ENCODE data around the gene C3orf49.

Gene C3orf49

GRCh38 chr3:63853106-63853505, 34.0 kb downstream of the C3orf49 start:
- DNase-seq, result no peak

GRCh38 chr3:63855333-63855940, 36.3 kb downstream of the C3orf49 start:
- no peak for DNase-seq

GRCh38 chr3:63857311-63857710, 38.2 kb downstream of the C3orf49 start:
- DNase-seq, result no peak

- no peak for DNase-seq
These were observed 41.7 kb downstream of the C3orf49 start for GRCh38 chr3:63860776-63861175.

GRCh38 chr3:63861306-63861705, 42.2 kb downstream of the C3orf49 start:
- no peak for DNase-seq

GRCh38 chr3:63862804-63863149, 43.7 kb downstream of the C3orf49 start:
- DNase-seq, result no peak

DNA sequence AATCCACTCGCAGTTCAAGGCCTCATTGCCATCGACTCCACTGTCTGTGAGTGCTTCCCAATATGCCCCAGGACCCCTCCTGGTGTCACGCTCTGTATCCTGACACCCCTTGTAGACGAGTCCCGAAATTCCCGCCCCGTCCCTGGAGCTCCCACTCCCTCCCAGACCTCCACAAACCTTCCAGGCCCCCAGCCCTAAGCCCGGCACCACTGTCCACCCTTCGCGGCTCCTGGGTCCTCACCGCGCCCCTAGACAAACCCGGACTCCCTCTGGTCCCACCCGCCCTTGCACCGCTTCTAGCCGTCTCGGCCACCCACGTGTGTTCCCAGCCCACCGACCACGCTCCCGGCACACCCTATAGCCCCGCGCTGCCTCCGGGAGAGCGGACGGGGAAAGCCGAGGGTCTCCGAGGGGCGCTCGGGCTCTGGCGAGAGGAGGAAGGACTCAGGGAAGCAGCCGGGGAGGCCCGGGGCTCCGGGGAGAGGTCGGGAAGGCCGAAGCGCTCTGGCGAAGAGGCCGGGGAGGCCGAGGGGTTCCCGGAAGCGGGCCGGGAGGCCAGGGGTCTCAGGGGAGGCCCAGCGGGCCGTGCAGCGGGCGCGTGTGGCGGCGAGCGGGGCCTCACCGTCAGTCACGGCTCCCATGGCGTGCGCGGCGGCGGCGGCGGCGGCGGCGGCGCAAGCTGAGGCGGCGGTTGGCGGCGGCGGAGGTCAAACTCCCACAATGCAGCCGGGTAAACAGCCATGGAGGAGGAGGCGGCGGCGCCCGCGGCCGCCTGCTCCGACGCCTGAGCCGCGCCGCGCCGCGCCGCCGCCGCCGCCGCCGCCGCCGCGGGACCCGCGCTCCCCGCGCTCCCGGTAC, 44.3 kb downstream of the C3orf49 start, which contains the start of the genes ATXN7 and THOC7:
Gene ATXN7, plus strand, starts transcription at position 718 of the 858 bp plus-strand sequence. CDS start 48,732 bp downstream, outside the sequence.
Gene THOC7, minus strand, starts transcription at position 656 of the 858 bp plus-strand sequence. Its CDS starts 15 bp downstream, at position 641.
- no peak for DNase-seq

GRCh38 chr3:63864008-63864964, 45.2 kb downstream of the C3orf49 start:
- no peak for DNase-seq

GRCh38 chr3:63864965-63865327, 45.8 kb downstream of the C3orf49 start:
- DNase-seq, result no peak

- DNase-seq, result no peak
These were observed 48.1 kb downstream of the C3orf49 start for GRCh38 chr3:63867225-63867624.

DNA sequence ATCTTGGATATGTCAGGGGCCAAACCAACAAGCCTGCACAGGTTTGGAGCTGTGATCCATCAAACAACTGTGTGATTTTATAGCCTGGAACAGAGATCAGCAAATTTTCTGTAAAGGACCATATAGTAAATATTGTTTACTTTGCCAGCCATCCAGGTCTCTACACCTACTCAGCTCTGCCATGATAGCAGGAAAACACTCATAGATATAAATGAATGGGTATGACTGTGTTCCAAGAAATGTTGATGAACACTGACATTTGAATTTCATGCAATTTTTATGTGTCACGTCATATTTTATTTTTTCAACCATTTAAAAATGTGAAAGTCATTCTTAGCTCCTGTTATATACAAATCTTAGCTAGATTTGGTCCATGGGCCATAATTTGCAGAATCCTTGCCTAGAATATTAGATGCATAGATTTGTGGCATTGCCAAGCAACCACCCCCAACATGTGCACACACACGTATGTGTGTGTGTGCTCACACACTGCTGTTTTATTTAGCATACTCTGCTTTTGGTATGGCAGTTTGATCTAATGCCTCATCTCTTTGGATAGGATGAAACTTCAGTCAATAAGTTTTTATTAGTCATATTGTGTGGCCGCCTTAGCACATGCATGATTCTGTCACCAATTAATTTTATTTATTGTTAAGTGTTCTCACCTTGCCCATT, 51.0 kb downstream of the C3orf49 start:
- DNase-seq, result no peak

DNA sequence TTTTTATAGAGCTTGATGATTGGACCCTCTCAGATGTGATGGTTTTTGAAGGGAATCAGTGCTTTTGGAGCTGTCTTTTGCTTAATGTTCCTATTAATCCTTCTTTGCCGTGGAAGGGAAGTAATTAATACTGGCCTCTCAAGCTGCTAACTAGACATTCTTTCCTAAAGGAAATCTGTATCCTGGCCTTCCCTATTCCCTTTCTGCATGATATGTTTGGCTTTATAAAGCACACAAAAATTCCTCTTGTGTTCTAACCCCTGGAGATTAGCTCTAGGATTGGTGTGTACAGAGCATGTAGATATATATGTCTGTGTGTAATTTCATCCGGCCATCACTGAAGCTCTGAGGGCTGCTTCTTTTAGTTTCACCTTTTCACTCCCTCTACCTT, 51.5 kb downstream of the C3orf49 start:
- DNase-seq, result no peak

GRCh38 chr3:63872135-63872924, 53.2 kb downstream of the C3orf49 start:
- no peak for DNase-seq

DNA sequence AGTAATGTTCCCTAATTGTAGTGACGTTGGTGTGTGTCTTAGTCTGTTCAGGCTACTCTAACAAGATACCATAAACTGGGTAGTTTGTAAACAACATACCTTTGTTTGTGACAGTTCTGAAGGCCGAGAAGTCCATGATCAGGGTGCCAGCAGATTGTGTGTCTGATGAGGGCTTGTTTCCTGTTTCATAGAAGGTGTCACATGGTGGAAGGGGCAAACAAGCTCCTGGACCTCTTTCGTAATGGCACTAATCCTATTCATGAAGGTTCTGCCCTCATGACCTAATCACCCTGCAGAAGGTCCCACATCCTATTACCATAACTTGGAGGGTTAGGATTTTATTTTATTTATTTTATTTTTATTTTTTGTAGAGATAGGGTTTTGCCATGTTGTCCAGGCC, 55.7 kb downstream of the C3orf49 start:
- no peak for DNase-seq

- no peak for DNase-seq
These were observed 56.4 kb downstream of the C3orf49 start for GRCh38 chr3:63875510-63875909.

DNA sequence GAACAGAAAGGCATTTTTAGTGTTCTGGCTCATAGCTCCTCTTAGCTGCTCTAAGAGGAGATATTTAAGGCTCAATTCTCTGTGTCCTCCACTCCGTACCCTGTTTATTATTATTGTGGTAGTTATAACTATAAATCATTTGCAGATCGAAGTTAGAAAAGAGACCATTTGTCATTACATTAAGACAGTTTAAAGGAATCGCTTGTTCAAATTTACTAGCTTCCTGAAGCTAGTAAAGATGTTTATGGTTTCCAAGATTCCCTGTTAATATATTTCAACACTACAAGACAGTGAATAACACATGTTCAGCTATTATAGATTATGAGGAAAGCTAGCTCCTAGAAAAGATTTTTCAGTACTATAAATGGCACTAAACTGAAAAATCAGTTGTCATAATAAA, 57.2 kb downstream of the C3orf49 start:
- no peak for DNase-seq

- no peak for DNase-seq
These were observed 58.8 kb downstream of the C3orf49 start for GRCh38 chr3:63877737-63878393.

DNA sequence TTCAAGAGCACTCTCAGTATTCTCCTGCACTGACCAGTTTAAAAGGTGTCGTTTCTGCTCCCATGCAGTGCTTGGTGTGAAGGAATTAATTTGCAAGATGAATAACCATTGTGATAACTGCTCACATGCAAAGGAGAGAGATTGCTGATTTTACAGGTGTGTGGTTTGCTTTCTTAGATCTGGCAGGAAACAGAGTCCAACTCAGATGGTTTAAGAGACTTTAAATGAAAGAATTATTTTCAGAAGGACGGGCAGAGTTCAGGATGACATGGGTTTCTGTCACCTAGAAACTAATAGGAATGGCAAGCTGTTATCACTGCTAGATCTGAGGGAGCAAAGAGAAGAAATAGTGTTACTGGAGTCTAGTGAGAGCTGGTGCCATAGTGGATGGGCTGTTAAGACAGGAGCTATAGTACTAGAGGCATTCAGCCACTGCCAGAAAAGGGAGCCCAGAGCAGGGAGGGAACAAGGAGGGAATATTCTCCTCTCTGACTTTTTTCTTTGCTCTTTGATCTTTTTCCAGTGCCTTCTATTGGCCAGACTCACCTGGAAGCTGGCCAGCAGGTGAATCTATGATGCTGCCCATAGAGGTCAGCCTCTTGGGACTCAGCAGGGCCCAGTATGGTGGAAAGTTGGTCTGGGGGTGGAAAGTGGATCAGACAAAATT, 59.4 kb downstream of the C3orf49 start:
- no peak for DNase-seq

DNA sequence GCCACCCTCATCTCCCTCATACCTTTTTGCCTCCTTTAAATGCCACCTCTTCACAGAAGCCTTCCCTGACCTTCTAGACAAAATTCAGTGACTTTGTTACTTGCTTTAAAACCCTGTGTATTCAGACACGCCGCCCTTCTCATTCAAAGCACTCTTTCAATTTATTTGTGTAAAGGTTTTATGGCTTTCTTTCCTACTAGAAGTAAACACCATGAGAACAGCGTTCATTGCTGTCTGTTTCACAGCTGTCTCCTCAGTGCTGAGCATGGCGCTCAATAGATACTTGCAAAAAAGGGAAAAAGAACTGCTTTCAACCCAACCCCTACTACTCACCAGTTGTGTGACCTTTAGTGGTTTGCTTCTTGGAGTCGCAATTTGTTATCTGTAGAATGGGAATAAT, 61.6 kb downstream of the C3orf49 start:
- no peak for DNase-seq

GRCh38 chr3:63886858-63887257, 67.8 kb downstream of the C3orf49 start:
- DNase-seq, result no peak

DNA sequence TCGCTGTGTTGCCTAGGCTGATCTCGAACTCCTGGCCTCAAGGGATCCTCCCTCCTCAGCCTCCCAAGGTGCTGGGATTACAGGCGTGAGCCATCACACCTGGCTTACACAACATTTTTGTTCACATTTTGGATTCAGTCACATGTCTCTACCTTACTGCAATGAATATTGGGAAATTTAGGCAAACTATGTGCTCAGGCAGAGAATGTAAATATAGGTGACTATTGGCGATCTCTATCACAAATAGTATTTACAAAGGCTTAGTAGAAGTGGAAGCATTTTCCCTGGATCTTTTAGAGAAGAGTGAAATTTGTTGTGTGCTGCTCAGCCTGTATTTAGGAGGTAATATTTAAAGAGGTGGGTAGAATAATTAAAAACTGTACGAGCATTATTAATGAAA, 72.4 kb downstream of the C3orf49 start:
- DNase-seq, result no peak
